ENCODE measurements around the gene SMTN.

The SMTN gene

GRCh38 chr22:31127181-31127772 lies 46.2 kb downstream of the SMTN start:
- no peak for DNase-seq (ENCODE audit: low read depth in 3 of 3)

DNA sequence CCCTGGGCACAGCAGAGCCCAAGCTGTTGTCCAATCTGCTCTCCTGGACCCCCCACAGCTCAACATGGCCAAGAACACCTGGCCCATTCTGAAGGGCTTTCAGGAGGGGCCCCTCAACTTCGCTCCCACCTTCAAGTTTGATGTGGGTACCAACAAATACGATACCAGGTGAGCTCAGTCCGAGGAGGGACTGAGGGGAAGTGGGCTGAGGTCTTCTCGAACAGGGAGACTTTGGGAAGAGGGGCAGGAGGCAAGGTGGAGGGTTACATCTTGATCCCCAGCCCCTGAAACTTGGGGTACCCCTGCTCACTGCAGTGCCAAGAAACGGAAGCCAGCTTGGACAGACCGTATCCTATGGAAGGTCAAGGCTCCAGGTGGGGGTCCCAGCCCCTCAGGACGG lies 47.0 kb downstream of the SMTN start:
- no peak for DNase-seq (ENCODE audit: low read depth in 3 of 3)

DNA sequence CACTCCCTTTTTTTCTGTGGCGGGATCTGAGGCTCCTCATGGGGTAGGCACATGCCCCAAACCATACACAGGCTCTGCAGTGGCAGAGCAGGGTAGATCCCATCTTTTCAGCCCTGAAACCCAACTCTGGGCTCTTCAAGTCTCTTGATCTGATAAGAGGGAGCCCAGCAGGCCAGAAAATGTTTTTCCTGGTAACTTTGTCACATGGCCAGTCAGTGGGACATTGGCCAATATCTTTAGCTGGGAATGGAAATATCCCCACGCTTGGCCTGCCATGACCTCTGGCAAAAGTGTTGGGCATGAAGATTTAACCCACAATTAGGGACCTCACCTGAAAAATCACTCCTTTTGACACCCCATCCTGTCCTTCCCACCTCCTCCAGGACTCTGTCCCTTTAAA lies 49.8 kb downstream of the SMTN start:
- DNase-seq (ENCODE audit: low read depth in 3 of 3) = no peak

DNA sequence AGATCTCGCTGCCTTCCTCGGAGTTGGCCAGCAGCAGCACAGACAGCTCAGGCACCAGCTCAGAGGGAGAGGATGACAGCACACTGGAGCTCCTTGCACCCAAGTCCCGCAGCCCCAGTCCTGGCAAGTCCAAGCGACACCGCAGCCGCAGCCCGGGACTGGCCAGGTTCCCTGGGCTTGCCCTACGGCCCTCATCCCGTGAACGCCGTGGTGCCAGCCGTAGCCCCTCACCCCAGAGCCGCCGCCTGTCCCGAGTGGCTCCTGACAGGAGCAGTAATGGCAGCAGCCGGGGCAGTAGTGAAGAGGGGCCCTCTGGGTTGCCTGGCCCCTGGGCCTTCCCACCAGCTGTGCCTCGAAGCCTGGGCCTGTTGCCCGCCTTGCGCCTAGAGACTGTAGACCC lies 52.8 kb downstream of the SMTN start:
- DNase-seq (ENCODE audit: low read depth in 3 of 3) = no peak

DNA sequence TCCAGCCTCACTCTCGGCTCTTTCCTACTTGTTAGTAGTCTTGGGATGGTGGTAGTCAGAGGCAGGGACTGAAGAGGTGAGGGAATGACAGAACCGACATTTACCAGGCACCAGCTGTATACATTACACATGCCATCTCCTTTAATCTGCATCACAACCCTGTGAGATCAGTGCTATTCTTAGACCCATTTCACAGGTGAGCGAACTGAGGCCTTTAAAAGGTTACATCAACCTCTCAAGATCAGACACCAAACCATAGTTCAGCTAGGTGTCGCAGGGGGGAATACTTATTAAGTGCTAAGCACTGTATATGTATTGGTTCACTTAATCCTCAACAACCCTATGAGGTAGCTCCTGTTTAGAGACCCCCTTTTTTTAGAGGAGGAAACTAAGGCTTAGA lies 53.6 kb downstream of the SMTN start:
- no peak for DNase-seq (ENCODE audit: low read depth in 3 of 3)

- DNase-seq (ENCODE audit: low read depth in 3 of 3) = no peak
Measured at GRCh38 chr22:31135706-31136105, 54.6 kb downstream of the SMTN start.

- no peak for DNase-seq (ENCODE audit: low read depth in 3 of 3)
Measured at GRCh38 chr22:31136155-31136554, 55.0 kb downstream of the SMTN start.

GRCh38 chr22:31136711-31137110 lies 55.6 kb downstream of the SMTN start:
- no peak for DNase-seq (ENCODE audit: low read depth in 3 of 3)

GRCh38 chr22:31137721-31138120 lies 56.6 kb downstream of the SMTN start:
- DNase-seq (ENCODE audit: low read depth in 3 of 3) = no peak

- no peak for DNase-seq (ENCODE audit: low read depth in 3 of 3)
Measured at GRCh38 chr22:31138126-31138525, 57.0 kb downstream of the SMTN start.

- DNase-seq (ENCODE audit: low read depth in 3 of 3) = no peak
Measured at GRCh38 chr22:31139066-31139465, 57.9 kb downstream of the SMTN start.

DNA sequence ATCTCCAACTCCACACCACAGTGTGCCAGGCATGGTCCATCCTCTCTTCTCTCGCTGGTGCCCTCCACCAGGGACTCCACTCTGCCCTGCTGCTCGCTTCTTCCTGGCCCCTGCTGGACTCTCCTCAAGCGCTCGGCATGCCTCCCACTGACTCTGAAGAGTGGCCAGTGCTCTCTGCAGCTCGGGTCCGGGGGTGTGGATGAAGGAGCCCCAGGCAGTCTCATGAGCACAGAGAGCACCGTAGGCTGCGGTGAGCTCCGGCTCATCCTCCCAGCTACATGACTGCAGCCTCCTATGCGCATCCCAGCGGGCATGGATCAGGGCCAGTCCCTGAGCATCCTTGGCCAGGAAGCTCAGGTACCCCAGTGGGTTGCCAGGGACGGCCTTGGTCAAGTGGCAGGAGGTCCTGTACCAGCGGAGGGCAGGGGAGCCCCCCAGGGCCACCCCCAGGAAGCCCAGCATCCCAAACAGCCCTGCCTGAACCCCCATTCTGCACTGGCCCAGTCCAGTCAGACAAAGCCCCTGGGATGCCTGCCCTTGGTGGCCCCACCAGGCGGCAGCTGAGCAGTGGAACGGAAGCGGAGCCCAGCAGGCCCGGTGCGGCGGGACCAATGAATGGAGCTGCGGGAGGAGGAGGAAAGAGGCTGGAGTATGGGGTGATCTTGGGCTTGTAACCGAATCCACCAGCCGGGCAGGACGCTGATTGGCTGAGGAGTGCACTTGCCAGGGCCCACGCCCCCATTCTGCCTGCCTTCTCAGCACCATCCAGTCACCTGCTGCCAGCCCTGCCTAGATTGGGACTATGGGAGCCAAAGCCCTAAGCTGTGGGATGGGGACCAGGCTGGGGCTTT lies 59.0 kb downstream of the SMTN start, which contains the start of gene PLA2G3:
TSS of gene PLA2G3 (minus strand) at position 643 of the 851 bp plus-strand sequence. CDS start at position 489, 154 bp downstream.
- no peak for DNase-seq (ENCODE audit: low read depth in 3 of 3)

DNA sequence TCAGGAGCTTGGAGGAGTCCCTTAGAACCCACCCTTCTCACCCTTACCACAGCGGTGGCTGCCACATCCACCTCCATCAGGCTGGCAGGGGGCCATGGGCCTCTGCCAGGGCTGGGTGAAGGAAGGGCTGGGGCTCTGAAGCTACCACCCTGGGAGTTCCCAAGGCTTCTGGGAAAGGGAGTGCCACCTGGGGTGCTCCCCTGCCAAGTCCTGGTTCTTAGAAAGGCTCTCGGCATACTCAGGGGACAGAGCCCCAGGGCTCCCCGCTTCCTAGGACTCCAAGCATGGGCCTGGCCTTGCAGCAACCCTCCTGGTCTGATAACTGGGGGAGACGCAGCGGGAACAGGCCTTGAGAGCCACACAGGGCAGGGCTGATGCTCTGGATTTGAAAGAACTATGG lies 59.6 kb downstream of the SMTN start:
- DNase-seq (ENCODE audit: low read depth in 3 of 3) = no peak

- no peak for DNase-seq (ENCODE audit: low read depth in 3 of 3)
Measured at GRCh38 chr22:31141551-31141950, 60.4 kb downstream of the SMTN start.

DNA sequence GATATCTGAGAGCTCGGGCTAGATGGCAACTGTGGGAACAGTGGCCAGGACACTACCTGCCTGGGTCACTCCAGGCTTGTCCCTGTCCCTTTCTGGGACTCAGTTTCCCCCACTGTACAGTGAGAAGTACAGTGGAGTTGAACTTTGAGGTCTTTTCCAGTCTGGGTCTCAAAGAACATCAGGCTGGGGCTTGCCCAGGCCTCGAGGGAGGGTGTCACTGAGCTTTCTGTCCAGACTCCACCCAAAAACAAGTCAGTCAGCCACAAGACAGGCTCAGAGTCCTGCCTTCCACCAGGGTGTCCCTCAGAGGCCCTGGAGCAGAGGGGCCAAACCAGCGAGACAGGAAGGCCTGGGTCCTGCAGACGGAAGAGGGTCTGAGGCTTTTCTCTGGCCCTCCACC lies 61.2 kb downstream of the SMTN start:
- no peak for DNase-seq (ENCODE audit: low read depth in 3 of 3)

DNA sequence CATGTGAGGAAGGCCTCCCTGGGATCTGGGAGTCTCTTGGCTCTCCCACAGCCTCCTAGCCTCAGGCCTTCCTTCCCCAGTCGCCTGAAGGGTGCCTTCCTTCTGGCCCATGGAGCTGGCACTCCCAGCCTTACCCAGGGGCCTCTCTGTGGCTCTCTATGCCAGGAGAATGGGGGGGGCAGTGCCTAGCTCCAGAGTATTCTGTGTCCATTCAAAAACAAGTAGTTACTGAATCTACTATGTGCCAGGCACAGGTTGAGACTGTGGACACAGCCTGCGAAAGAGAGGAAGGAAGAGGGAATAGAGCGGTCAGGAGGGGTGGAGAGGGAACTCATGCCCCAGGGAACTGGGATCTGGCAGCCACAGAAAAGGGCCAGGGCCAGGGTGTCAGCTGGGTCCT lies 61.9 kb downstream of the SMTN start:
- no peak for DNase-seq (ENCODE audit: low read depth in 3 of 3)

GRCh38 chr22:31143537-31143936 lies 62.4 kb downstream of the SMTN start:
- DNase-seq (ENCODE audit: low read depth in 3 of 3) = no peak

DNA sequence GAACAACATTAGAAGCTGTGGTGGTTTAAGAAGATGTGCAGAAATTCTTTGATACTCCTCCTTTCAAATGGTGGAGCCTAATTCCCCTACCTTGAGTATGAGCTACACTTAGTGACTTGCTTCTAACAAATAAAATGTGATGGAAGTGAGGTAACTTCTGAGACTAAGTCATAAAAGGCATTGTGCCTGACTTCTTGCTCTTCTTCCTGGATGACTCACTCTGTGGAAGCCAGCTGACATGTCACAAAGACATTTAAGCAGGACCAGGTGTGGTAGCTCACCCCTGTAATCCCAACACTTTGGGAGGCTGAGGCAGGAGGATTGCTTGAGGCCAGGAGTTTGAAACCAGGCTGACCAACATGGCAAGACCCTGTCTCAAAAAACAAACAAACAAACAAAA lies 63.1 kb downstream of the SMTN start:
- no peak for DNase-seq (ENCODE audit: low read depth in 3 of 3)

DNA sequence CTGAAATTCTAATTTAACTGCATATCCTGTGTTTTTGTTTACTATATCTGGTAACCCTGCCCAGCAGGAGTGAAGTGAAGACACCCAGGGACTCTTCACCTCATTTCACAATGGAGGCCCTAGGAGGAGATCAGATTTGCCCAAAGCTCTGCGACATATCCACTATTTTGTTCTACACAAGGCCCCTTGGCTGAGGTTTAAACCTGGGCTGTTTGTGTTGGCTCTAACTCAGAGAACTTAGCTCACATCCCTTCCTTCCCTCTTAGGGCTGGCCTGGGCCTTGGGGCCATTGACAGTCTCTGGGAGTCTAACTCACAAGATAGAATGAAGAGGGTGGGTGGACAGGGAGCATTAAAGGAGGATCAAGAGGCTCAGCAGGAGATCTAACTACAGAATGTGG lies 67.4 kb downstream of the SMTN start:
- DNase-seq (ENCODE audit: low read depth in 3 of 3) = no peak

DNA sequence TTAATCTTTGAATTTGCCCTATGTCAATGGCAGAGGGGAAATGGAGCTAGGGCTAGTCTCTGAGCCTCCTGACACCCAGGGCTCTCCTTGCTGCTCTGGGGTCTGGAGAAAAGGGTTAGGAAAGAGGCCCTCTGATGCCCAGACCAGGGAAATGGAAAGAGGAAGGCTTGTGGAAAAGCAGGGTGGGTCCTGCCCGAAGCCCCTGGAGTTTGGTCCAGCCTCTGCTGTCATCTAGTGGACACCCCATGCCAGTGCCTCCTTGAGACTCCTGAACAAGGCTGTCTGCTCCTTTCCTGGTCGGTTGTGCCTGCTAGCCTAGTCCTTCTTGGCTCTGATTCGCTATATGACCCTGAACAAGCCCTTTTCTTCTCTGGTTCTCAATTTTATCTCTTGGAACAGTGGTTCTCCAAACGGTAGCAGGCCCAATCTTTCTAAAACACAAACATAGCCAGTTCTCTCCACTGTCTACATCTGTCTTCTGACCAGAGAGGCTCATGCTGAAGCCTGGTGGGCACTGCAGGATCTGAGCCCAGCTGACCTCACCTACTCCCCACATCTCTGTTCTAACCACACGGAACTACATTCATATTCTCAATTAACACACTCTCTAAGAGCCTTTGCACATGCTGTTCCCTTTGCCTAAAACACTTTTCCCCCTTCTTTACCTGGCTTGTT lies 68.0 kb downstream of the SMTN start:
- DNase-seq (ENCODE audit: low read depth in 3 of 3) = no peak

DNA sequence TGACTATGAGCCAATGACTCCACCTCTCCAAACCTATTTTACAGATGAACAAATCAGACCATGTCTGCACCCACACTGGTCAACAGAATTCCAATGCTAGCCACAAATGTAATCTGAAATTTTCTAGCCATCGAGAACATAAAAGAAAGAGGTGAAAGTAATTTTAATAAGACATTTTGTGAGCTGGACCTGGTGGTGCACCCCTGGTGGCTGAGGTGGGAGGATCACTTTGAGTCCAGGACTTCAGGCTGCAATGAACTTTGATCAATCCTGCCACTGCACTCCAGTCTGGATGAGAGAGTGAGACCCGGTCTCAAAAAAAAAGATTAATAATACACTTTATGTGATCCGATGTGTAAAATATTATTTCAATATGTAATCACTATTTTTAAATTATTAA lies 69.5 kb downstream of the SMTN start:
- DNase-seq (ENCODE audit: low read depth in 3 of 3) = no peak

DNA sequence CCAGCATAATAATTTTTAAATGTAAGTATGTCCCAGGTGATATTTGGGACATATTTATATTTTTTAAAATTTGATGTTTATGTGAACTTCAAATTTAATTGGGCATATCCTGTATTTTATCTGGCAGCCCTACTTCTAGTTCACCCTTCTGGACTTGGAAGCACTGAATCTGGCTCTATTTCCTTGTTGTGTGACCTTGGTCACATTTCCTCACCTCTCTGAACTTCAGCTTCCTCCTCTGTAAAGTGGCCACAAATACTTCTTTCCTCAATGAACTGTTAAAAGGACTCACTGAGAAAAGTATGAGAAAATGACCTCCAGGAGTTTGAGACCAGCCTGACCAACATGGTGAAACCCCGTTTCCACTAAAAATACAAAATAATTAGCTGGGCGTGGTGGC lies 70.8 kb downstream of the SMTN start:
- DNase-seq (ENCODE audit: low read depth in 3 of 3) = no peak

- DNase-seq (ENCODE audit: low read depth in 3 of 3) = no peak
Measured at GRCh38 chr22:31153357-31153756, 72.2 kb downstream of the SMTN start.
